Left kidney (tissue), 2 donors: ENCODE data around the gene RHBDL1. TPM values are rescaled to one million over a fixed set of nuclear protein-coding genes. Genes with fewer than 3 reads are reported as not detected.

ENCODE experiments used
- DNase-seq: peaks from one replicate; pipeline ENCODE4 v3.0.0-alpha.2; 2013
- polyA plus RNA-seq: library from polyadenylated mRNA; unstranded; fragments of 120-200 nt; gene quantifications from one replicate; pipeline ENCODE4 v1.2.1, GENCODE V29; 2013; ENCODE audit not compliant: insufficient read length

RHBDL1 gene
- polyA plus RNA-seq, 1 donor, result 1.7 TPM

DNA sequence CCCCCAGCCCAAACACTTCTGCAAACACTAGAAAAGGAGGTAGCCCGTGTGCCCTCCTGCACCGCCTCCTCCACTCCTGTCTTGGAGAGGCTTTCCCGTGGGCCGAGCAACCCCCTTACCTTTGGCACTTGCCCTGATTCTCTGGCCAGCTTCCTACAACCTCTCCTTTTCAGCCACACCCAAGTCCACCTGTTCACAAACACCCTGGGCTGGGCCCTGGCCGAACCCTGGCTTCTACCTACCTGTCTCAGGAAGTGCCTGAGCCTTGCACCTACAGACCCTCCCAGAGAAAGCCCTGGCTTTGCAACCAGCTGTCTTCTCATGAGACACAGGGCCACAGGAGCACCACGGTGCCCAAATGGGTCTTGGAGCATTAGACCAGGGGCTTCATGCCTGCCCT, 43.5 kb downstream of the RHBDL1 start:
- no peak for DNase-seq

- no peak for DNase-seq
Measured at GRCh38 chr16:719815-720446, 44.5 kb downstream of the RHBDL1 start.

DNA sequence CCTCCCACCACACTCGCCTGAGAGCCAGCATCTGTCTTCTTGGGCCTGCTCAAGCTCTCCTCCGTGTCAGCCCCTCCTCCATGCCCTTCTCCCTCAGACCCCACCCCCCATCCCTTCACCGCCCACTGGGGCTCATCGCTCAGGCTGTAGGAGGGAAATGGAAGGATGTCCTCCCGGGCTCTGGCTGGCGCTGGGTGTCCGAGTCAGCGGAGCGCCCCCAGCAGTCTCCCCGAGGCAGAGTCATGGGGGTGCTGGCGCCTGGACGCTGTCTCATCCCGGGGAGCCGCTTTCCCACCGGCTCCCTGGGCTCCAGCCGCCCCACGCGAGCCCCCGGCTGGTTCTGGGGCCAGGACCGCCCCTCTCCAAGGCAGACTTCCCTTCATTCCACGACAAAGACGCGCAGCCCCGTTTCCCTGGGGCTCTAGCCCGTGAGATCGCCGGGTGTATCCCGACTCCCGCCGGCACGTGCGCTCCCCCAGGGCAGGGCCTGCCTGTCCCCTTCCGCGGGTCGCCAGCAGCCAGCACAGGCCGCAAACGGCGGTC, 45.0 kb downstream of the RHBDL1 start:
- DNase-seq, result peak; percentile 61

DNA sequence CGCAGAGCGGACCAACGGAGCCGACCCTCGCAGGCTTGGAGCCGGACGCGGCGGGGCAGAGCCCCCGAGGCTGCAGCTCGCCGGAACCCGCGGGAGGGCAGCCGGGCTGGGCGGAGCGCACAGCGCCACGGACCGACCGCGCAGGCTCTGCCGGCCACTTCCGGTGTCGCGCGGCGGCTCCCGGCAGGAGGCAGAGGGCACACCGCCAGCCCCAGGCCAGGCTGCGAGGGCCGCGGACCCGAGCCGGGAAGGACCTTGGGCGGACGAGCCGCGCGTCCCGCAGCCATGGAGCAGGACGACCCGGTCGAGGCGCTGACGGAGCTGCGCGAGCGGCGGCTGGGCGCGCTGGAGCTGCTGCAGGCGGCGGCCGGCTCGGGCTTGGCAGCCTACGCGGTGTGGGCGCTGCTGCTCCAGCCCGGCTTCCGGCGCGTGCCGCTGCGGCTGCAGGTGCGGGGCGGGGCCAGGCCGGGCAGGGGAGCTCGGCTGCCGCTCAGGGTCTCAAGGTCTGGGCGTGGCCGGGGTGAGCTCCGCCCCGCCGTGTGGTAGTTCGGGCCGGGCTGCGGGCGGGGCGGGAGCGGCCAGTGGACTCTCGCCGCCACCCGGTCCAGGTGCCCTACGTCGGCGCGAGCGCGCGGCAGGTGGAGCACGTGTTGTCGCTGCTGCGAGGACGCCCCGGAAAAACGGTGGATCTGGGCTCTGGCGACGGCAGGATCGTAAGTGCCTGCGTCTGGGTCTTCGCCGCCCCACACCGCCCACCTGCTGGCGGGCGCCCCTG, 45.7 kb downstream of the RHBDL1 start, which contains the start of gene ANTKMT:
Gene ANTKMT, plus strand, starts transcription at position 157 of the 775 bp plus-strand sequence. Its CDS starts 129 bp downstream, at position 286.
- DNase-seq, result peak; percentile 72

DNA sequence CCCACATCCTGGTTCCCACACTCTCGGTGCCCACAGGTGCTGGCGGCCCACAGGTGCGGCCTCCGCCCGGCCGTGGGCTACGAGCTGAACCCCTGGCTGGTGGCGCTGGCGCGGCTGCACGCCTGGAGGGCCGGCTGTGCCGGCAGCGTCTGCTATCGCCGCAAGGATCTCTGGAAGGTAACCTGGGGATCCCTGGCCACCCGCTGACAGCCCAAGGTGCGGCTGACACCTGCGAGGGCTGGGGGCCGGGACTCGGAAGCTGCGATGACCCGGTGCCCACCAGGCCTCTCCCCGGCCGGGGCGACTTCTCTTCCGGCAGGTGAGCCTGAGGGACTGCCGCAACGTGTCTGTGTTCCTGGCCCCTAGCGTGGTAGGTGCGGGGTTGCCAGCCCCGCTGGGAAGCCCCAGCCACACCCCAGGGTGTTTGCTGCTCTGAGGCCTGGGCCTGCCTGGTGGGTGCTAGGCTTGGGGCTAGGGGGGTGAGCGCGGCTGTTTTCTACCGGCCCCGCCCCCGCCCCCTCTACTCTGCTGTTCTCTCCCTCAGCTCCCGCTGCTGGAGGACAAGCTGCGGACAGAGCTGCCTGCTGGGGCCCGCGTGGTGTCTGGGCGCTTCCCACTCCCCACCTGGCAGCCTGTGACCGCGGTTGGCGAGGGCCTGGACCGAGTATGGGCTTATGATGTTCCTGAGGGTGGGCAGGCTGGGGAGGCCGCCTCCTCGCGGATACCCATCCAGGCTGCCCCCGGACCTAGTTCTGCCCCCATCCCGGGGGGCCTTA, 46.5 kb downstream of the RHBDL1 start:
- no peak for DNase-seq

- DNase-seq, result no peak
Measured at GRCh38 chr16:722835-723633, 47.6 kb downstream of the RHBDL1 start.

DNA sequence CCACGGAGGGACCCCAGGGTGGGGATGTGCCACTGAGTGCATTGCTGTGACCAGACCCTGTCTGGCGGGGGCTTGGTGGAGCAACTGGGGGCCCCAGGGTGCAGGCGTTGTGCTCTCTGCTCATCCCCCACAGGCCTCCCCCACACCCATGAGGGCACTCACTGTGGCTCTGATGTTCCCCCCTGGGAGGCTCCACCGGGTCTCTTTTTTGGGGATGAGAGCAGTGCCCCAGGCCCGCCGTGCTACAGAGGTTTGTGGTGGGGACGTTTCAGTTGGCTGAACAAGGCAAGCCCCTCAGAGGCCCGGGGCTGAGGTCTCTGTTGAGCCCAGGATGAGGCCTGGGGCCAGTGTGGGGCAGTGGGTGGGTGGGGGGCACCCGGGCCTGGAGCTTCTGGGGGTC, 48.2 kb downstream of the RHBDL1 start:
- DNase-seq, result no peak

- DNase-seq, result no peak
Measured at GRCh38 chr16:724188-725040, 48.9 kb downstream of the RHBDL1 start.

DNA sequence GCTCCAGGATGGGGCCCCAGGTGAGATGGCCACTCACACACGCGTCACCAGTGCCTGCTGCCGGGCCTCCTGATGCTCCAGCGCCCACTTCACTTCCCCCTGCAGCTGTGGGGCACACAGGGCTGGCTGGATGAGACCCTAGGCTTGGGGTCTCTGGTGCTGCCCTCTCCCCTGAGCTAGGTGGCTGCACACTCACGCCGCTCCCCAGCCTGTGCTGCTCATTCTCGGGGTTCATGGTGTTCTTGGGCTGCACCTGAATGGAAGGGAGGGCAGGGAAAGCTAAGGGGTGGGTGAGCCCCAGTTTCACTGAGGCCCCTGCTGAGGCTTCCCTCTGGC, 49.5 kb downstream of the RHBDL1 start:
- no peak for DNase-seq

GRCh38 chr16:725463-726187, 50.2 kb downstream of the RHBDL1 start:
- DNase-seq, result no peak

- no peak for DNase-seq
Measured at GRCh38 chr16:726188-726437, 50.6 kb downstream of the RHBDL1 start.

DNA sequence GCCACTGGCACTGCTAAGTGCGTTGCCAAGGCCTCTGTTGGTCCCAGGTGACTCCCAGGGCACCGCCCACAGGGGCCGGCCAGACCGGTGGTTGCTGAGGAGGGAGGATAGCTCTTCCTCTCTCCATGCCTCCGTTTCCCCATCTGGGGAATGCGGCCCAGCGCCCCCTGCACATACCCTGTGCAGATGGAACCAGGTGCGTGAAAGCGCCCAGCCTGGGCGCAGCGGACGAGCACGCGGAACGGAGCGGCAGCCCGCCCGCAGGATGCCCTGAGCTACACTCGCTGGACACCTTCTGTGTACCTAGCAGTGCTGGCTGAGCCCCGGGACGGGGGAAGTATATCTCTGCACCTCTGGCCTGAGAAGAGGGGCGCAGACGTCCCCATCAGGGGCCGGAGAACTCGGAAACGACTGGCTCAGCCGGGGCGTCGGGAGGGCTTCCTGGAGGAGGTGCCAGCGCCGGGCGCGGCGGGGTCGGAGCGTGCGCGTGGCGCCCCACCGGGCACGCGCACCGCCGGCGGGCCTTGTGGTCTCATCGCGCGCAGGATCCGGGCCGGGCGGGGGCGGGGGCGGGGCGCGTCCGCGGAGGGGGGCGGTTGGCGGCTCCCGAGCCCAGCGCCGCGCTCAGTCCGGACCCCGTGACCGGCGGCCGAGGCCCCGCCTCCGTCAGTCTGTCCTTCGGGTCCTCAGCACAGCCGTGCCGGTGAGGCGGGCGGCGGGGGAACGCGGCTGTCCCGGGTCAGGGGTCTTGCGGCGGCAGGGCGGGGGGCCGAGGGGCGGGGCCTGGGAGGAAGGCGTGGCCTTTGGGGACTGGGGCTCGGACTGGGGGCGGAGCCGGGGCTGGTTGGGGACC, 51.2 kb downstream of the RHBDL1 start, which contains the start of the genes CCDC78 and HAGHL:
Gene CCDC78, minus strand, starts transcription at position 6 of the 853 bp plus-strand sequence. CDS start 76 bp downstream, outside the sequence.
Gene HAGHL, plus strand, starts transcription at position 669 of the 853 bp plus-strand sequence. CDS start 404 bp downstream, outside the sequence.
- DNase-seq, result no peak

DNA sequence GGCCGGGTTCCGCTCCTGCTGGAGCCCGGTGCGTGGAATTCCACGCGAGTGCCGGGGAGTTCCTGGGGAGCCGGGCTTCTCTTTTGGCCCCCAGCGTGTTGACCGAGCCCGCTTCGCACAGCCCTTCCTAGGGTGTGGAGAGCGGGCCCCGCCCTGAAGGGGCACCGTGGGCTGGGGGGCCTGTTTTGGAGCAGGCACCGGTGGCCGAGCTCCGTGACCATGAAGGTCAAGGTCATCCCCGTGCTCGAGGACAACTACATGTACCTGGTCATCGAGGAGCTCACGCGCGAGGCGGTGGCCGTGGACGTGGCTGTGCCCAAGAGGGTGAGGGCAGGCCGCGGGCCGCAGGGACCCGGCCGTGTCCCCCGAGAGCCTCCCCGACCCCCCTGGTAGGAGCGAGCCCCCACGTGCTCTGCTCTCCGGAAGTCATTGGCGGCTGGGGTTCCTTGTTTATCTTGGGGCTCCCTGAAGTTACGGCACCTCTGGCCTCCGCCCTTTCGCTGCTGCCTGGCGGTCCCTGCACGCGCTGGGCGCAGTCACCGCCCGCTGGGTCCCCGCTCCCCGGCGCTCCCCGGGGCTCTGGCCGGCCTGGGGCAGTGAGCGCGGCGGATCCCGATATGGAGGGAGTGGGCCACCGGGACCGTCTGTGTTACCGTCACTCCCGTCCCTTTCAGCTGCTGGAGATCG, 52.0 kb downstream of the RHBDL1 start:
- no peak for DNase-seq

Other genes with a start within 250 kb of the RHBDL1 start
- 23.8 TPM for gene CAPN15, start 148.0 kb upstream of the RHBDL1 start, polyA plus RNA-seq
- 6.6 TPM for gene PRR35, start 115.3 kb upstream of the RHBDL1 start, polyA plus RNA-seq
- gene NHLRC4, start 108.7 kb upstream of the RHBDL1 start, polyA plus RNA-seq, result 4.7 TPM
- gene PIGQ, start 105.7 kb upstream of the RHBDL1 start, polyA plus RNA-seq, result 60.9 TPM
- 17.3 TPM for gene RAB40C, start 85.6 kb upstream of the RHBDL1 start, polyA plus RNA-seq
- 1.5 TPM for gene WFIKKN1, start 44.7 kb upstream of the RHBDL1 start, polyA plus RNA-seq
- gene METTL26, start 39.4 kb upstream of the RHBDL1 start, polyA plus RNA-seq, result 38.0 TPM
- 15.5 TPM for gene MCRIP2, start 33.8 kb upstream of the RHBDL1 start, polyA plus RNA-seq
- gene WDR90, start 26.3 kb upstream of the RHBDL1 start, polyA plus RNA-seq, result 42.2 TPM
- 70.8 TPM for gene RHOT2, start 7.5 kb upstream of the RHBDL1 start, polyA plus RNA-seq
- 107 TPM for gene STUB1, start 4.7 kb downstream of the RHBDL1 start, polyA plus RNA-seq
- 51.4 TPM for gene JMJD8, start 8.7 kb downstream of the RHBDL1 start, polyA plus RNA-seq
- gene WDR24, start 14.7 kb downstream of the RHBDL1 start, polyA plus RNA-seq, result 10.2 TPM
- gene FBXL16, start 30.1 kb downstream of the RHBDL1 start, polyA plus RNA-seq, result 0.75 TPM
- gene METRN, start 39.4 kb downstream of the RHBDL1 start, polyA plus RNA-seq, result 6.3 TPM
- 9.0 TPM for gene ANTKMT, start 45.5 kb downstream of the RHBDL1 start, polyA plus RNA-seq
- 2.0 TPM for gene CCDC78, start 50.8 kb downstream of the RHBDL1 start, polyA plus RNA-seq
- 3.3 TPM for gene HAGHL, start 51.4 kb downstream of the RHBDL1 start, polyA plus RNA-seq
- 26.7 TPM for gene CIAO3, start 65.3 kb downstream of the RHBDL1 start, polyA plus RNA-seq
- gene MSLN, start 85.1 kb downstream of the RHBDL1 start, polyA plus RNA-seq, result 17.1 TPM
- gene RPUSD1, start 112.7 kb downstream of the RHBDL1 start, polyA plus RNA-seq, result 10.7 TPM
- 22.9 TPM for gene CHTF18, start 112.9 kb downstream of the RHBDL1 start, polyA plus RNA-seq
- gene GNG13, start 125.1 kb downstream of the RHBDL1 start, polyA plus RNA-seq, result 0.42 TPM